HG03521 (cell line): Measurements from ENCODE around the gene JPH2.
"Not testable (repeated sequence)": the region's sequence is repeated elsewhere in the genome, so short reads cannot be mapped to it uniquely, and the experiment has no call there.

Source experiments
- ATAC-seq: cut with Tn5 transposase; IDR thresholded peaks from one replicate; pipeline ENCODE4 v1.9.1; 2021; ENCODE audit warnings: mild to moderate bottlenecking, moderate library complexity; ENCODE audit not compliant: unreplicated experiment

JPH2 gene

DNA sequence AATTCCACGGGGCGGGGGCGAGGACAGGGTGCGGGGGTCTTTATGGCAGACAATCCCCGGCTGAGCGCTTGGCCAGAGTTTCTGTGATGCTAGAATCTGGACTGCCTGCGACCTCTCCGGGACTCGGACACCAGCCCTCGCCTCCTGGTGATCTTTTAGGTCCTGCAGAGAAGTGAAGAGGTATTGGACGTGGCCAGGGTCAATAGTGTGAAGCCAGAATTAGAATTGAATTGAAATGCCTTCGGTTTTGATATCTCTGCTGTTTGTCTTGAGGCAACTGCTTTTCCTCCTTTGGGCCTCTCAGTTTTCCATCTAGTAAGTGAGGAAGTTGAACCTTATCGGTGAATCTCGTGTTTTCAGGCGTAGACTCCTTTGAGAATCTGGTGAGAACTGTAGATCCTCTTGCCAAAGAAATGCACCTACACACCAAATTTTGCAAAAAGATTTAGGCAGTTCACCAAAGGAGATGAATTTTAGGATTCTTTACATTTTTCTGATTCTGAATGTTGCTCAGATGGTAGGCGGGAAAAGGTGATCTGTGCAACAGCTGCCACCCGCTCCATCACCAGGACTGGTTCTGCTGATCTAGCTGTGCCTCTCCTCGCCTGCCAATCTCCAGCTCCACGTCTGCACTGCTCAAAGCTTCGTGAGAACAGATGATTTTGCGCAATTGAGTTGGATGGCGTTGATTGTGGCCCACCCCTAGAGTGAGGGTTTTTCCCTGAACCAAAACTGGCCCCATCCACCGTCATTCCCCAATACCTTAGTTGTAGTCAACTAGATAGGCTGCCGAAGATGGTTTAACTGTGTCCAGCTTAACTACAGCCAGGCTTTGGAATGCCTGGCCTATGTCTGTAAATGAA is 24.4 kb upstream of the JPH2 start:
- ATAC-seq, result no peak

DNA sequence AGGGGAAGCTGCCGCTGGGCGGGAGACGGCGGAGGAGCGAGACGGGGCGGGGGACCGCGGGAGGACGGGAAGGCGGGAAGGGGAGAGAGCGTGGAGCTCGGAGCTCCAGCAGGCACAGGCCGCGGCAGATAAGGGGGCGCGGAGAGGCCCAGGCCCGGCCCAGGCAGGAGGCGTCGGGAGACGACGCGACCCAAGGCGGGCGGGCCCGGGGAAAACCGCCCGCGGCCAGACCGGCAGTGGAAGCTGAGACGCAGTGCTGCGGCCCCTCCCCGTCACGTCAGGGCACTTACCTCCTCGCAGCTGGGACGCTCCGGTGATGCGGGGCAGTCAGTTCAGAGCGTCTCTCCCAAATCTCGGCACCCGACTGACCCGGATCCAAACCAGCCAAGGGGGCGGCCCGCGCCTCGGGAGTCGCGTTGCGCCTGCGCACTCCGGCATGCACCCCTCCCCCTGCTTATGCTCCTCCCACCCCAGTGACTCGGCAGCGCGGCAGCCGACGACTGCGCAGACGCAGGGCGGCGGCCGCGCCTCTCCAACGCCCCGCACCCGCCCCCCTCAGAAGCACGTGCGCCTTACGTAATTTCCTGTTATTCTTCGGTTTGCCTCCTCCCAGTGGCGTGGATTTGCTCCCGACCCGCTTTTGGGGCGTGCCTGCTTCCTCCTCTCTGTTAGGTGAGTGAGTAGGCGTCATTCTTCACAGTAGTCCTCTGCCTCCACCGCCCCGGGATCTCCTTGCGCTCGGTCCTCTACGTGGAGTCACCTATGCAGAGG is 23.6 kb upstream of the JPH2 start, which contains the start of gene OSER1:
OSER1 (minus strand) TSS at position 366 of the 771 bp plus-strand sequence. CDS start 3,814 bp downstream, outside the sequence.
- peak; percentile 85 for ATAC-seq

DNA sequence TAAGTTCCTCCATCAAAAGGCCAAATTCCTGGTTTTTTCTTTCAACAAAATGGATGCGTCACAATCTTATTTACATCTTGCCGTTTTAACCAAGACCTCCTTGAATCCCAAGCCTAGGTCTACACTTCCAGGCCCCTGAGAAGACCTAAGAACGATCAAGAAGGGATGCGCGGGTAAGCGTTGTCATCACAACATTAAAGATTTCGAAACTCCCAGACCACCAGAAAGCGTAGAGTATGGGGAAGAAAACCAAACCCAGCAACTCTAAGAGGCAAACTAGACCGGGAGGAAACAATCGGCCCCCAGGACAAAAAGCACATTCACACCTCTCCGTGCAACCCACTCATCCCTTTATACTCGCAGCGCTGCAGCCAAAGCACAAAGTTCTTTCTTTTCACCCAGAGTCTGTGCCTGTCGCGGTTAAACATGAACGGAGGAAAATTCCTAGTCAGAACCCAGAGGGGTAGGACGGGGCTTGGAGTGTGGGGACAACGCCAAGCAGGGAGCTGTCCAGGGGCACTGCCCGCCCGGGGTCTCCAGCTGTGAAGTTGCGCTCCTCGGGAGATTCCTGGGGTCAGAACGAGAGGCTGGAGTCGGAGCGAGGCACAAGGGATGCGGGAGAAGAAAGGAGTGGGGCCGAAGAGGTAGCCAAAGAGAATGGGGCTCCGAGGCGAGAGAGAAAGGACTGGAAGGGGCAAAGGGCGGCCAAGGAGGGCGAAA is 22.9 kb upstream of the JPH2 start:
- ATAC-seq, result peak; percentile 1

DNA sequence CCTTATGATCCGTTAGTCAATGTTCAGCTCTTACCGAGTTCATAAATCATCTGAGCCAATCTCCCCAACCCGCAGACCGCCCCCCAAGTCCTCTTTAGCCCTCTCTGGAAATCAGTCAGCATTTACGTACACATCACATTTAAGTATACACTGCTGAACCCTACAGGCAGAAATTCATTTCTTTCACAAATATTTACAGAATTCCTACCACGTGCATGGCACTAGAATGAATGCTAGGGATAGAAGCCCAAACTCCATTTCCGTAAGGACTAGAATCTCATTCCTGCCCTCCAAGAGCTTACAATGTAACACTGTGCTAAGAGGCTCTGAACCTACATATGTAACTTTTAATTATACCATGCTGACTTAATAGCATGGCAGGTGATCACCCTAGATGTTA is 21.8 kb upstream of the JPH2 start:
- no peak for ATAC-seq

DNA sequence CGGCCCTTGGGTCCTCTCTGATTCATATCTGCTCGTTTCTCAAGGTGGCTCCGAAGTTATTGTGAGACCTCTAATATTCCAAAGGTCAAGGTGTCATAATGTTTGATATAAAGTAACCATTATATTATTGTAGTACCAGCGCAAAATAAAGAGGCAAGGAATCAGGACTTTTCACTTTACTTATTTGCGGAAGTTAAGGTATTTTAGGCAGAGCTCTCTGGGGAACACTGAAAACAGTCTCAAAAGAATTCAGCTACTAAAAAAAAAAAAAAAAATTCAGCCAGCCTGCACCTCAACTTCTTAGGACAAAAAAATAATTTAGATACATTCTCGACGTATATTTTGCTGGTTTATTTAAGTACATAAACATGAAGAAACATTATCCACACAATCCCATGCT is 21.2 kb upstream of the JPH2 start:
- no peak for ATAC-seq

DNA sequence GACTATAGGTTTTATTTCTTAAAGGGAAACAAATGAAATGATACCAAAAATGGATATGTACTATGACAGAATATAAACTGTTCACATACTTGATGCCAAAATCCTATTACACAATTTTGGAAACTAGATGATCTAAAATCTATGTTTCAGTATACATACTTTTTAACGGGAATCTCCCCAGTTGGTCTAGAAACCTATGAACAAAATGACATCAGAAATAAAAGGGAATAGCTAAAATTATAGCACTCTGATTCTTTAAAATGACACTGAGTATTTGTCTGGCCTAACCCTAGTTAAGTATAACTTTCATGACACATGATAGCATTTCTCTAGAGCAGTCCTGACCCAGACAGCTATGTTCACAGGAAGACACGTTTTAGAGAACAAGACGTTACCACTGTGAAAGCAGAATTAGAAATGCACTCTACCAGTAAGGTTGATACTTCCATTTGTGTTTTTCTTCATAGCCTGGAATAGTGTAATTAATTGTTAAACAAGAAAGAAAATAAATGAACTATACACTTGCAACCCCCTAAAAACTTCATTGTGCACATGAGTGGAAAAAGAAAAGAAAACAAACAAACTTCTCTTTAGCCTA is 20.2 kb upstream of the JPH2 start:
- no peak for ATAC-seq

DNA sequence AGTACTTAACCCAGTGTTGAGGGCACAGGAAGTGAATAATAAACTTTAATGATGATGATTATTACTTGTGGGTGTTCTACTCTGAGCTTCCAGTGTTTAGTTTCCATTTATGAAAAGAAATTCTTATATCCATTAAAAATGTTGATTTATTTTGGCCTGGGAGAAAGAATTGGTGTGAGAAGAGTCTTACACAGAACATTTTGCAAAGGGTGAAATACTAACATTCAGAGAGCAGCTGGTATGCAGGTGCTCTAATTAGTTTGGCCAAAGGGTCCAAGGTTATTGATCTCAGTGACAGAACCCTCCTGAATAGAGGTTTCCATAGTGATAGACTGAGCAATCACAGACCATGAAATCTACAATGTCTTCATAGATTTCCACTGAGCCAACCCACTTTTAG is 19.1 kb upstream of the JPH2 start:
- no peak for ATAC-seq

DNA sequence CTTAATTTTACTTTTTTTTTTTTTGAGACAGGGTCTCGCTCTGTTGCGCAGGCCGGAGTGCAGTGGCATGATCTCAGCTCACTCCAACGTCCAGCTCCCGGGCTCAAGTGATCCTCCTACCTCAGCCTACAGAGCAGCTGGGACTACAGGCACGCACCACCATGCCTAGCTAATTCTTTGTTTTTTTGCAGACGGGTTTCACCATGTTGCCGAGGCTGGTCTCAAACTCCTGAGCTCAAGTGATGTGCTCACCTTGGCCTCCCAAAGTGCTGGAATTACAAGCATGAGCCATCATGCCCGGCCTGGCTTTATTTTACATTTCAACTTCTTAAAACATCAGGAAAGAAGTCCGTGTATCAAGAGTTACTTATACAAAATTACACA is 17.8 kb upstream of the JPH2 start:
- ATAC-seq, result no peak

DNA sequence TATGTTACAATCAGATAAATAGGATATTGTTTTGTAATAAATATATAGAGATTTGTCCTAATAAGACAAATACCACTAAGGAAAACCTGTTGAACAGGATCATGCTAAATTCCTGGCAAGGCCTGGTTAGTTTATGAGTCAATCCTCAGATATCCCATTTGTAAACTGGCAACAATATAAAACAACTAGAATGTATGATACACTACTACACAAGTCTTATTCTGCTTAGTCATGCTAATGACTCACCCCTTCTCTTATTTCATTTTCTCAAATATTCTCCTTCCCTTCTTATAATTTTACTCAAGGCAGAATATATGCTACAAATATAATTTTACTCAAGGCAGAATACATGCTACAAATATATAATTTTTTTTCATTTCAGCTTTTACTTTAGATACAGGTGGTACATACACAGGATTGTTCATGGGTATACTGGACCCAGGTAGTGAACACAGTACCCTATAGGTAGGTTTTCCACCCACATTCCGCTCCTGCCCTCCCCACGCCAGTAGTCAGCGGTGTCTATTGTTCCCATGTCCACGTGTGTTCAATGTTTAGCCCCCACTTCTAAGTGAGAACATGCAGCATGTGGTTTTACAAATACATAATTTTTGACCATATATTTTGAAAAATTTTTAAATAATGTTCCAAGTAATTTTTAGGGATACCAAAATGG is 17.3 kb upstream of the JPH2 start:
- no peak for ATAC-seq

DNA sequence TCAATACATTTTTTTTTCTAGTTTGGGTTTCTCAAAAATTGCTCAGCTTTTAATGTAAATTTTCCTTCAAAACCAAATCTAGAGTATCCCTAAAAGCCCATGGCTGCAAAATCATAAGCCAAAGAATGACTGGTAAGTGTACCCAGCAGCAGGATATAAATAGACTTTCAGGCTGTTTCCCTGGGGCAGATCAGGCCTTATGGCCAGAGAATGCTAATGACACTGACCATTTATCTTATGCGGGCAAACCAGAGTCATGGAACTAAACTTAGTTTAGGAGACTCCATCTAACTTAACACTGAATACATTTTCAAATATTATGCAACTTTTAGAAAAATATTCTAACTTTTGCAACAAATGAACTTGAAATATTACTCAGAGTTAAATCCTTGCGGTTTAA is 16.2 kb upstream of the JPH2 start:
- ATAC-seq, result no peak

DNA sequence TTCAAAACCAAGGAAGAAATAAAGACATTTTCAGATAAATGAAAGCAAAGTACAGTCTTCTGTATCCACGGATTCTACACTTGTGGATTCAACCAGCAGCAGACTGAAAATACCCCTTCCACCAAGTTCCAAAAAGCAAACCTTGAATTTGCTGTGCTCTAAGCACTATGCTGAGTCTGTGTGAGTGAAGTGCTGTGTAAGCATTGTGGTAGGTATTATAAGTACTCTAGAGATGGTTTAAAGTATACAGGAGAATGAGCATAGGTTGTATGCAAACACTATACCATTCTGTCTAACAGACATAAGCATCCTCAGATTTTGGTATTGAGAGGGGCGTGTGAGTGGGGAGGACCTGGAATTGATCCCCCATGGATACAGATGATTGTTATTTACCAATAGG is 14.0 kb upstream of the JPH2 start:
- no peak for ATAC-seq

DNA sequence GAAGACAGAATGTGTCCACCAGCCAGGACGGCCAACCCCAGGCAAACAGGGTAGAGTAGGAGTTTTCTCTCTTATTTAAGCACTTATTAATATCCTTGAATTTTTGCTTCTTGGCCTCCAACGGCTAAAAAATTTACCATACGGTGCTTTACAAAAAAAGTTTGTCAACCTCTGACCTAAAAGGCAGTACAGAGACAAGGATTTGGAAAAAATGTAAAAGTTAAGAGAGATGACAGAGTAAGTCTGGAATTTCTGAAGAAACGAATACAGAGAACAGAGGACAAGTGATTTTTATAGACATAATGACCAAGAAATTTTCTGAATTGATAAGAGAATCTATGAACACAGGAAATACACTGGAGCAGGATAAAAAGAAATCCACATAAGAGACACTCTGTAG is 13.4 kb upstream of the JPH2 start:
- ATAC-seq, result no peak

DNA sequence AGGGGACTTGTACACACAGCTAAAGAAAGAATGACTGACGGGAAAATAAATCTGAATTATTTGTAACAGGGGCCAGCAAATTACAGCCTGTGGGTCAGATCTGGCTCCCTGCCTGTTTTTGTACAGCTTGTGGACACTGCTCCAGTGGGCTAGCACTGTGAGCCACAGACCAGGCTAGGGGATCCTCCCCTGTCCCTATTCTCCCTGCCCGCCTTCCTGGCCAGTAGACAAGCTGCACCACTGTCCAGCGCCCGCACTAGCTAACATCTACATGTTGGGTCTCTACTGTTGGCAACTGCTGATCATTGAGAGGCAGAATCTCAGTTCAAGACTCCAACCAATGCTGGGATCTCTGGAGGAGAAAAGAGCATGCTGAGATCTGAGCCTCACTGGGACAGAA is 12.9 kb upstream of the JPH2 start:
- no peak for ATAC-seq

DNA sequence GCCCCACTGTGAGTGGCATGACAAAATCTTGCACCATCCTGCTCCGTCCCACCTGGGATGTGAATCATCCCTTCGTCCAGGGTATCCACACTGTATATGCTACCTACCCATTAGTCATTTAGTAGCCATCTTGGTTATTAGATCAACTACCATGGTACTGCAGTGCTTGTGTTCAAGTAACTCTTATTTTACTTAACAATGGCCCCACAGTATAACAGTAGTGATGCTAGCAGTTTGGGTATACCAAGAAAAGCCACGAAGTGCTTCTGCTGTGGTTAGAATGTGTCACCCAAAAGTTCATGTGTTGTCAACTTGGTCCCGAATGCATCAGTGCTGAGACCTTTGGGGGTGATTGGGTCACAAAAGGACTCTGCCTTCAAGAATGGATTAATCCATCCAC is 11.9 kb upstream of the JPH2 start:
- no peak for ATAC-seq

DNA sequence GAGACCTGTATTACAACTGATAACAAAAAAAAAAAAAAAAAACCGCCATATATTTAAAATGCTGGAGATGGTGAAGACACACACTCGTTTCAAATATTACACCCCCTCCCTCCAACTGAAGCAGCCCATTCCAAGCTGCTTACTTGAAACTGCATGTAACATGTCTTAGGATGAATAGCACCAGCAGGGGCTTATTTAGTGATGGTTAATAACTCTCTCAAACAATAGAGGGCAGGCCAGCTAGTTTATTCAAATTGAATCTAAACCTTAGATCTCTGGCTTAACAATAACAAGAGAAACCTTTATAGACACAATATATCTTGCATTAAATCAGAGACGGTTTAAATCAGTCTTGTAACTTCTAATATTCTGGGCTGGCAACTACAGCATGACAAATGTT is 9.3 kb upstream of the JPH2 start:
- no peak for ATAC-seq

DNA sequence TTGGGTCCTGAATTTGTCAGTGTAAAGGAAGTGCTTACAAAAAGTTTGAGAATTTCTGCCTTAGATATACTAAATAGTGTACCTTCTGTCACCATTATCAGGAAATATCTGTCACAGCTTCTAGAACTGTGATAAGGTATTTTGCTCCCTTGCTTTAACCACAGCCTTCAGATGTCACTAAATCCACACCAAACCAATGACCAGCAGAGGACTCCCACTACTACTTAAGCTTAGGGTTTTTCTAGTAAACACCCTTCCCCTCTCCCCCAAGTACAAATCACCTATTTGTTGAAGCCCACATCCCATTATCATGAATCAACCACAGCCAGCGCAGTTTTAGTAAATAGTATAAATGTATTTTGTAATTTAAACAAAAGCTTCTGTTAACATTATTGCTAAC is 8.6 kb upstream of the JPH2 start:
- no peak for ATAC-seq

DNA sequence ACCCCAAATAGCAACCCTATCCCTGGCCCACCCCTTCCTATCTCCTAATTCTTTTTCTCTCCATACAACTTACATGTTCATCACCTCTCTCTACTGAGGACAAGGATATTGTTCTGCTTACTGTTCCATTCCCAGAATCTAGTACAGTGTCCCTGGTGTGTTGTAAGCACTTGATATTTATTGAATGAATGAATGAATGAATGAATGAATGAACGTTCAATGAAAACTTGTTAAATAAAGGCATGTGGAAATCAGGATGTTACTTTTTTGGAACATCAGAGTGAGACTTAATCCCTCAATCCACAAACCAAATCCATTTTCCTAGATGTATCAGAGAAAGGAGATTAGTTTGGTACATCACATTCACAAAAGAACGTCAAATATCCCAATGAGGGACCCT is 6.8 kb upstream of the JPH2 start:
- no peak for ATAC-seq

DNA sequence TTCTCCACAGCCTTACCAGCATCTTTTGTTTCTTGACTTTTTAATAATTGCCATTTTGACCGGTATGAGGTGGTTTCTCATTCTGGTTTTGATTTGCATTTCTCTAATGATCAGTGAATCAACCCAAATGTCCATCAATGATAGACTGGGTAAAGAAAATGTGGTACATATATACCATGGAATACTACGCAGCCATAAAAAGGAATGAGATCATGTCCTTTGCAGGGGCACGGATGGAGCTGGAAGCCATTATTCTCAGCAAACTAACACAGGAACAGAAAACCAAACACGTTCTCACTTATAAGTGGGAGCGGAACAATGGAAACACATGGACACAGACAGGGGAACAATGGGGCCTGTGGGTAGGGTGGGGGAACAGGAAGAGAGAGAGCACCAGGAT is 4.7 kb upstream of the JPH2 start:
- not testable (repeated sequence) for ATAC-seq

DNA sequence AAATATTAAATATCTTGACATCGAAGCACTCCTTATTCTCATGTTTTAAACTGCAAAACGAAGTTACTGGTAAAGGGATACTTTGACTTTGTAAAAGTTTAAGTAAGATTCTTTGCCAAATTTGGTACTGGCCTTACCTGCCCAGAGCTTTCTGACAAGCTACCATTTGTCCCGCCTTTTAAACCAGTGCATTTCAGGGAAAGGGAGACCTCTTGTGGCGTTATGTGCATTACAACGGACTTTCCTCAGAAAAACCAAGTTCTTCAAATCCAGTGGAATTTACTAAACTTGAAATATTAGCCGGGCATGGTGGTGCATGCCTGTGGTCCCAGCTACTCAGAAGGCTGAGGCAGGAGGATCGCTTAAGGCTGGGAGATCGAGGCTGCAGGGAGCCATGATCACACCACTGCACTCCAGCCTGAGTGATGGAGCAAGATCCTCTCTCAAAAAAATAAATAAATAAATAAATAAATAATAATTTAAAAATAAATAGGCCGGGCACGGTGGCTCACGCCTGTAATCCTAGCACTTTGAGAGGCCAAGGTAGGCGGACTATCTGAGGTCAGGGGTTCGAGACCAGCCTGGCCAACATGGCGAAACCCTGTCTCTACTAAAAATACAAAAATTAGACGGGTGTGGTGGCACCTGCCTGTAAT is 3.3 kb upstream of the JPH2 start:
- ATAC-seq, result not testable (repeated sequence)

DNA sequence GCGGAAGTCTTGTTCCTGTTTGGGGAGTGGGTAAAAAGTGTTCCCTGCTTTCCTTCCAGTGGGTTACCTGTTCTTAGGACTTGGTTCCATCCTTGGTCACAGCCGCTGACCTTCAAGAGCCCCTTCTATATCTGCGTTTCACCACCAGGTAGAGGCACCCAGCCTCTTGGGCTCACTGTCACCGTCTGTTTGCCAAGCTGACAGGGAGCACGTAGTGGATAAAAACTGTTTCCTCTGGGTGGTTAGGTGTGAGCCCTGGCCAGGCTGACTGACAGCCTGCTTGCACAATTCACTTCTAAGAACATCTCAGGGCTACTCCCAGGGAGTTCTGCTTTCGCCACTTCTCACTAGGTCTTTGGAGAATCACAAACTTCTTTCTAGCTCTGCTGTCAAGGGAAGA is 1.8 kb upstream of the JPH2 start:
- ATAC-seq, result no peak
